Epithelial cell of proximal tubule (primary cell): ENCODE results near the gene UST. TPM values are rescaled to one million over a fixed set of nuclear protein-coding genes. Genes with fewer than 3 reads are reported as not detected.

Source experiments
- DNase-seq: peaks from one replicate; pipeline ENCODE4 v3.0.0-alpha.2; 2011; ENCODE audit warnings: low read depth
- H3K4me3 ChIP-seq: 2 replicates; pipeline ENCODE4 v1.5.1; 2011; ENCODE audit warnings: low read depth, mild to moderate bottlenecking, low read length
- total RNA-seq: library from RNA; depleted of rRNA; stranded (reverse); fragments of >200 nt; gene quantifications from 2 replicates; pipeline ENCODE4 v1.2.3, GENCODE V29; 2015
- TF ChIP-seq, protein P1 (sequence below): conservative IDR thresholded peaks from 2 replicates; pipeline ENCODE4 v1.5.1; 2012; ENCODE audit warnings: low read depth, mild to moderate bottlenecking, low read length

The UST gene
- total RNA-seq, 1 donor from 2014 or later, result 1.1 TPM

GRCh38 chr6:149013586-149014344 lies 266.9 kb downstream of the UST start:
- TF ChIP-seq, protein P1, sequence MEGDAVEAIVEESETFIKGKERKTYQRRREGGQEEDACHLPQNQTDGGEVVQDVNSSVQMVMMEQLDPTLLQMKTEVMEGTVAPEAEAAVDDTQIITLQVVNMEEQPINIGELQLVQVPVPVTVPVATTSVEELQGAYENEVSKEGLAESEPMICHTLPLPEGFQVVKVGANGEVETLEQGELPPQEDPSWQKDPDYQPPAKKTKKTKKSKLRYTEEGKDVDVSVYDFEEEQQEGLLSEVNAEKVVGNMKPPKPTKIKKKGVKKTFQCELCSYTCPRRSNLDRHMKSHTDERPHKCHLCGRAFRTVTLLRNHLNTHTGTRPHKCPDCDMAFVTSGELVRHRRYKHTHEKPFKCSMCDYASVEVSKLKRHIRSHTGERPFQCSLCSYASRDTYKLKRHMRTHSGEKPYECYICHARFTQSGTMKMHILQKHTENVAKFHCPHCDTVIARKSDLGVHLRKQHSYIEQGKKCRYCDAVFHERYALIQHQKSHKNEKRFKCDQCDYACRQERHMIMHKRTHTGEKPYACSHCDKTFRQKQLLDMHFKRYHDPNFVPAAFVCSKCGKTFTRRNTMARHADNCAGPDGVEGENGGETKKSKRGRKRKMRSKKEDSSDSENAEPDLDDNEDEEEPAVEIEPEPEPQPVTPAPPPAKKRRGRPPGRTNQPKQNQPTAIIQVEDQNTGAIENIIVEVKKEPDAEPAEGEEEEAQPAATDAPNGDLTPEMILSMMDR, result no peak
- DNase-seq, result no peak
- no peak overlapping the region for H3K4me3 ChIP-seq

- no peak overlapping the region for H3K4me3 ChIP-seq
- DNase-seq, result no peak
- TF ChIP-seq, protein P1, result no peak
These were observed 268.1 kb downstream of the UST start for GRCh38 chr6:149014631-149015534.

DNA sequence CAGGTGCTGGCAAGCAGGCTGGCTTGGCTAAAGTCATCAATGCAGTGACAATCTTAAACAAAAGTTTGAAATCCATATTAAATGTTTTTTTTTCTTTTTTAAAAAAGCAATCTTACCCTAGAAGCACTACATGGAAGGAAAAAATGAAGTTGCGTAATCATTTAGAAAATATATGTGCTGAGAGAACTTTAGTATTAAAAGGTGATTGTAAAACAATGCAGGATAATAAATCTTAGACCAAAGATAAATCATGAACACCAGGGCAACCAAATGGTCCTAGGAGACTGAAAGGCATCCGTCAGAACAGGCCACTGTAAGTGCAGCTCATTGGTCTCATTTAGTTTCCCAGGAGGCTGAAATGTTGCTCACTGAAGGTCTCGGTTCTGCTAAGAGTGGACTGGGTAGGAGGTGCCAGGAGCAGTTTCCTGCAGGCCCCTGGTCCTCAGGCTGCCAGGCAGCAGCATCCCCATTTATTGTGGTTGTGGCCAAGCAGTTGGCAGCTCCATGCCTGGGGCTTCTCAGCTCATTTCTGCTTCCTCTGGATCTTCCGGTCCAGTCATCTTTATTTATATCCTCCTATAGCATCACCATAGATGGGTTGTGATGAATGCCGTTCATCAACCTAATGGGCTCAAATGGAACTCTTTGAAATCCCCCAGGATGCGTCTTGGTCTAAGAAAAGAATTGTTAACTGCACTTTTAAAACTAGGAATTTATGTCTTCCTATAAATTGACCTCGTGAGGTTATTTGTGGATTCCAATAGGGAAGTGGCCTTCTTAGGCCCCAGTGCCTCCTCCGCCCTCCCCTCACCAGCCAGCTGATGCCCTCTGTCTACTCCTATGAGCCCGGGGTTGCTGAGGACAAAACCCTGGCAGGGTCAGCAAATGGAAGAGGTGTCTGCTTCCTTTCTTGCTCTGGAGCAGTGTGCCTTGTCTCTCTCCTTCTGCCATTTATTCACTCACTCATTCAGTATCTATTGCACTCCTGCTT lies 269.0 kb downstream of the UST start:
- TF ChIP-seq, protein P1, result no peak
- DNase-seq, result no peak

GRCh38 chr6:149016716-149017115 lies 269.9 kb downstream of the UST start:
- H3K4me3 ChIP-seq, result no peak overlapping the region
- TF ChIP-seq, protein P1, result no peak
- DNase-seq, result no peak

More for the DNA sequence above, 269.0 kb downstream of the UST start:
- no peak overlapping the region for H3K4me3 ChIP-seq

- TF ChIP-seq, protein P1, result no peak
- no peak overlapping the region for H3K4me3 ChIP-seq
- DNase-seq, result no peak
These were observed 273.5 kb downstream of the UST start for GRCh38 chr6:149020319-149020718.

DNA sequence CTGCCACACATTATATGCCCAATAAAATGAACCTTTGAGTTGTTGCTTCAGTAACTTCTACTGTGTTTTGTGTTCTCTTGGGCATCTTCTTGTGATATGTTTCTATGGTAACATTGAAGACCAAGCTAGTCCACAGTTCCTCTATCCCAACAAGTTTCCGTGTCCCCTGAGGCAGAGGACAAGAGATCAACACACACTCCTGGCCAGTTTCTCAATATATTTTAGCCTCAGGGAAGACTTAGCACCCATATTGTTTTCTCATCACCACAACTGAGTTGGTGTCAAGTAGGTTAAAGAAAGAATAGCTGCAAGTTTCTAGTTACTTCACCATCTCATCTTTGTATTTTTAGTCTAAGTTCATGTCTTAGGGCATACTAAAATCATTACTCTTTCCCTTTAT lies 277.5 kb downstream of the UST start:
- TF ChIP-seq, protein P1, result no peak
- H3K4me3 ChIP-seq, result no peak overlapping the region
- DNase-seq, result no peak
